ENCODE results near the gene GDPGP1.

- TF ChIP-seq, protein P1, sequence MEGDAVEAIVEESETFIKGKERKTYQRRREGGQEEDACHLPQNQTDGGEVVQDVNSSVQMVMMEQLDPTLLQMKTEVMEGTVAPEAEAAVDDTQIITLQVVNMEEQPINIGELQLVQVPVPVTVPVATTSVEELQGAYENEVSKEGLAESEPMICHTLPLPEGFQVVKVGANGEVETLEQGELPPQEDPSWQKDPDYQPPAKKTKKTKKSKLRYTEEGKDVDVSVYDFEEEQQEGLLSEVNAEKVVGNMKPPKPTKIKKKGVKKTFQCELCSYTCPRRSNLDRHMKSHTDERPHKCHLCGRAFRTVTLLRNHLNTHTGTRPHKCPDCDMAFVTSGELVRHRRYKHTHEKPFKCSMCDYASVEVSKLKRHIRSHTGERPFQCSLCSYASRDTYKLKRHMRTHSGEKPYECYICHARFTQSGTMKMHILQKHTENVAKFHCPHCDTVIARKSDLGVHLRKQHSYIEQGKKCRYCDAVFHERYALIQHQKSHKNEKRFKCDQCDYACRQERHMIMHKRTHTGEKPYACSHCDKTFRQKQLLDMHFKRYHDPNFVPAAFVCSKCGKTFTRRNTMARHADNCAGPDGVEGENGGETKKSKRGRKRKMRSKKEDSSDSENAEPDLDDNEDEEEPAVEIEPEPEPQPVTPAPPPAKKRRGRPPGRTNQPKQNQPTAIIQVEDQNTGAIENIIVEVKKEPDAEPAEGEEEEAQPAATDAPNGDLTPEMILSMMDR (IDR thresholded peaks at IDR 0.05; ENCODE audit: insufficient read depth, low read length), result no peak
- no peak for TF ChIP-seq REST (IDR thresholded peaks at IDR 0.05; ENCODE audit: insufficient replicate concordance, low read depth)
Measured at GRCh38 chr15:90228960-90229359, 5.0 kb upstream of the GDPGP1 start.

Data from HL-60 (cell line).